HPDE6-E6E7 (cell line): ENCODE measurements around the gene MYO6.
A peak's percentile ranks its signal among the peaks of the same experiment; 100 is the strongest.

Source experiments
- DNase-seq: peaks from one replicate; pipeline ENCODE4 v3.0.0; 2011; ENCODE audit warnings: missing footprints; ENCODE audit errors: extremely low spot score

MYO6 gene

DNA sequence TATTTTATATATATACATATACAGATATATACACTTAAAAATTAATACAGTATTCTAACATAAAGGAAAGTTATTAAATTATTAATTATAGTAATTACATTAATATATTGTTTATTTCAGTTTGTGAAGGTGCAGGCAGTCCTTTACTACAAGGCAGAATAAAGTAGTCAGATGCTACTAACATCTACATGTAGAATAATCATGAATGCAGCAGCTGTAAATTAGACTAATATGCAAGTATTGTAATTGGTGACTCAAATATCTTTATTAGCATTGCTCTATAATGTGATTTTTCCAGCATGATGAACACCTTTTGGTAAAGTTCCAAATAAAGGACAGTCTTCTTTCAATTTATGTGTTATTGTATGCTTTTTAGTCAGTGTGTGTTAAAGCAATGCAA is 17.3 kb downstream of the MYO6 start:
- no peak for DNase-seq

DNA sequence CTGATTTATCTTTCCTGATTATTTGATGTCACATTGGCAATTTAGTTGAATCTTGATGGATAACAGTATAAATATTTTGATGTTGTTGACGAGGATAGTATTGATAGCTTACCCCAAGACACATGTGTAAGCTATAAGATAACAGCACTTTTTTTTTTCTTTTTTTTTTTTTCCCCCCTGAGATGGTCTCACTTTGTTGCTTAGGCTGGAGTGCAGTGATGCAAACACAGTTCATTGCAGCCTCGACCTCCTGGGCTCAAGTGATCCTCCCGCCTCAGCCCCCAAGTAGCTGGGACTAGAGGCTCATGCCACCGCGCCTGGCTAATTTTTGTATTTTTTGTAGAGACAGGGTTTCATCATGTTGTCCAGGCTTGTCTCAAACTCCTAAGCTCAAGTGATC is 21.8 kb downstream of the MYO6 start:
- DNase-seq = no peak

DNA sequence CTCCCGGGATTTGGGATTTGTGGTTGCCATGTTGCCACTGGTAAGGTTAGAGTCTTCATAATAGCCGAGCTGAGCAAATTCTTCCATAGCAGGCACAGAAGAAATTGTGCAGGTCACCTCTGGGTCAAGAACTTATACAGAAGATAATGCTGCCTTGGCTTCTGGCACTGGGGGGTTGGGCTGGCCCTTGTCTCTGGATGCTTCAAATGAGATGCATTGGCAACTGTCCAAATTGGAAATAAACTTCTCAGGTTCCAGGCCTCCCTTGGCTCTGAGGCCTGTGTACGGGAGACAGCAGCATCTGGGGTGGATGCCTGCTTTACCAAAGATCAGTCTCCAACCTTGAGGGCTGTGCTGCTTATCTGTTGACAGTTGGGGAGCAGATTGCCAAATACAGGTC is 26.2 kb downstream of the MYO6 start:
- DNase-seq = no peak

DNA sequence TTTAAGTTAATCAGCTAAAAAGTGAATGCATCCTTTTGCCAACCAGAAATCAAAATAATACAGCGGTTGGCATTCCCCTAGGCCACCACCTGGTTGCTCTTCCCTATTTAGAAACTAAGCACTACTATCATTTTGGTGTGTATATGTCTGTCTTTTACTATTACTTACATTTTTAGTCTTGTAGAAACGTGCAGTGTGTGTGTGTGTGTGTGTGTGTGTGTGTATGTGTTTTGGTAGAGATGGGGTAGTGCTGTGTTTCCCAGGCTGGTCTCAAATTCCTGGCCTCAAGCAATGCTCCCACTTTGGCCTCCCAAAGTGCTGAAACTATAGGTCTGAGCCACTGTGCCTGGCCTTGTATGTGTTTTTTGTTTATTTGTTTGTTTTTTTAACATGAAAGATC is 27.4 kb downstream of the MYO6 start:
- DNase-seq = no peak

DNA sequence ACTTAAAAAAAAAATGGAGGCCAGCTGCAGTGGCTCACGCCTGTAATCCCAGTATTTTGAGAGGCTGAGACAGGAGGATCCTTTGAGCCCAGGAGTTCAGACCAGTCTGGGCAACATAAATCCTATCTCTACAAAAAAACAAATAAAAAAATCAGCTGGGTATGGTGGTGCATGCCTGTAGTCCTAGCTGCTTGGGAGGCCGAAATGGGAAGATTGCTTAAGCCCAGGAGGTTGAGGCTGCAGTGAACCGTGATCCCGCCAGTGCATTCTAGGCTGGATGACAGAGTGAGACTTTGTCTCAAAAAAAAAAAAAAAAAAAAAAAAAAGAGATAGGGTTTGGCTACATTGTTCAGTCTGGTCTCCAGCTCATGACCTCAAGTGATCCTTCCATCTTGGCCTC is 29.7 kb downstream of the MYO6 start:
- DNase-seq = no peak

DNA sequence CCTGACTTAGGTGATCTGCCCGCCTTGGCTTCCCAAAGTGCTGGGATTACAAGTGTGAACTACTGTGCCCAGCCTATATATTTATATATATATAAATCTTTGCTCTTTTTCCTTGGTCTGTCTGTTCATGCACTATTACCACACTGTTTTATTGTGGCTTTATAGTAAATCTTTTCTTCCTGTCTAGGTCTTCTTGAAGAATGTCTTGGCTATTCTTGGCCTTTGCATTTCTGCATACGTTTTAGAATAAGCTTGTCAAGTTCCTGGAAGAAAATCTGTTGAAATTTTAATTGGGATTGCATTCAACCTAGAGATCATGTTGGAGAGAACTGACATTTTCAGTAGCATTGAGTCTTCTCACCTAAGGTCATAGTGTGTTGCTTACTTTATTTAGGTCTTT is 37.1 kb downstream of the MYO6 start:
- DNase-seq = no peak

DNA sequence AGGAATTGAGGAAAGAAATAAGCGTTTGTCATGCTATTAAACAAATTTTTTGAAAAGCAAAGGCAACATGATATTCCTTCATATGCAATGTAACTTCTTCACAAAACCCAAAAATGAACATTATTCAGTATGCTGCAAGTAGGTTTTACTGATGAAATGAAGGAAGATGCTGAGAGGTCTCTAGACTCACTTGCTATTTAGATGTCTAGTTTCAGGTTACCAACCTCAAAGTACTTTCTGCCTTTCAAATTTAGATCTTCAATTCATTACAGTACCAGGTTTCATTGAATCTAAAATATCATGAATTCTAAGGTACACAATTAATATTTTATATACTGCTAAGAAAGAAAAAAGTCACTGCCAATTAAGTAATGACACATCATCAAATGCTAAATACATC is 39.9 kb downstream of the MYO6 start:
- no peak for DNase-seq

DNA sequence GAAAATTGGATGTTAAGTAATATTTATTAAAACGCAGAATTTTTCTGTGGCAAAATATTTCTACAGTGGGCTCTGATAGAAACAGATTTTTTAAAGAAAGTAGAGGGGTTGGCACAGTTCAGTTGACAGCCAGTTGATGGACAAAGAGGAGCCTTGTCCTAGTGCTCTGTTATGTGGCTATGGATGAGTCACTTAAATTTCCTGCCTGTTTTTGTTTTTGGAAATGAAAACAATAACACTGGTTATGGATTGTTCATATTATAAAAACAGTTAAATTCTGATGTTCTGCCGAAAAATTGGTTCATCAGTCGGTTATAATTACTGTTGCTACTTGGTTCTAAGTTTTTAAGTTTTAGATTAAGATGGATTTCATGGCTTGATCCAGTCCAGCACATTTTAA is 42.8 kb downstream of the MYO6 start:
- DNase-seq = peak; percentile 3

DNA sequence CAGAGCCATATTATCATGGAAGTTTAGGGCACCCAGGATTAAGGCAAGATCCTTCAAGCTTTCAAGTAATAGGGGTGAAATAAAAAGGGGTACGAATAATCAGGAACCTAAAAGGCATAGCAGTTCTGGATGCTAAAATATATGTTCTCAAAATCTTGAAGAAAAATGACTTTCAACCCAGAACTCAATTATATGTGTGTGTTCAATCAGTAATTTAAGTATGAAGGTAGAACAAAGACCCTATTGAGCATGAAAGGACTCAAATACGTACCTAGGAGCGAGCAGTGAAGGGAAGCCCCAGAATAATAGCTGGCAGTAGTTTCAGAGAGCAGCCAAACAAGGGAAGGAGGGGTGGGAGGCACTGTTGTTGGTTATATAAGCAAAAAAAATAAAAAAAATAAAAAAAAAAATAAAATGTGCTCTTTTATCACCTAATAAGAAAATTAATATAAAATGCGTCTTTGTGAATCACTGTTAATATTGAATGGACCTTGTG is 45.4 kb downstream of the MYO6 start:
- no peak for DNase-seq

DNA sequence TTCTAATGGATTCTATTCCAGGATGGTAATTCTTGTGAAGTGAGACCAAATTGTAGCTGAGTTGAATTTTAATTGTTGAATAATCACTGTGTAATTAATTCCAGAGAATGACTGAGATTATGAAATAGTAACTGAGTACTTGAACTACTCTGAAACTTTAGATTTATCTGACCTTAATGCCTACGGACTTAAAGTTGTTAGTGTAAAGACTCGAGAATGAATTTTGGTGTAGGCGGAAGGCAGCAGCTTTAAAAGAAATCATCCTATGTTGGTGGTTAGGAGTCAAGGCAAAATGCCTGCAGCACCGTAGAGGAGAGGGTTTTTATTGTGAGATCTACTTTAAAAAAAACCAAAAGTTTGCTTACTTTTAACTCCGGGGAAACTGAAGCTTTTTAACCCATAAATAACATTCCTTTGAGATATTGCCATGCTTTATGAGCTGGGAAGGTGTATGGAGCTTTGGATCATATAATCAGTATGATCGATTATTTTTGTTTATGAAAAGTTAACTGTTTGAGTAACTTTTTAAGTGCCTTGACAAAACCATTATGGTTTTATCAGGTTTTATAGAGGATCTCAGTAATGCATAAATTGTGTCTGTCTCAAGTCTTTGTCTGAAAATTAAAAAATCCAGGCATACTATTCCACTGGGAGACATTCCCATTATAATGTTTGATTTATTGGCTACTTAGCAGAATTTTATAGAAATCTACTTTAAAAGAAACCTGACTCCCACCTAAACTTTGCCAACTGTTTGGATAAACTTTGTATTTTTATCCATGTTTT is 46.1 kb downstream of the MYO6 start:
- no peak for DNase-seq

DNA sequence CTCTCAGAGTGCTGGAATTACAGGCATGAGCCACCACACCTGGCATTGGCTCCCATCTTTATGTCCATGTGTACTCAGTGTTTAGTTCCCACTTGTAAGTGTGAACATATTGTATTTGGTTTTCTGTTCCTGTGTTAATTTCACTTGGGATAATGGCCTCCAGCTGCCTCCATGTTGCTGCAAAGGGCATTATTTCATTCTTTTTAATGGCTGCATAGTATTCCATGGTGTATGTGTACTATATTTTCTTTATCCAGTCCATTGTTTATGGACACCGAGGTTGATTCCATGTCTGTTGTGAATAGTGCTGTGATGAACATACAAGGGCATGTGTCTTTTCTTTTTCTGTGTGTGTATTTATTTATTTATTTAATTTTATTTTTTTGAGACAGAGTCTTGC is 47.7 kb downstream of the MYO6 start:
- no peak for DNase-seq

DNA sequence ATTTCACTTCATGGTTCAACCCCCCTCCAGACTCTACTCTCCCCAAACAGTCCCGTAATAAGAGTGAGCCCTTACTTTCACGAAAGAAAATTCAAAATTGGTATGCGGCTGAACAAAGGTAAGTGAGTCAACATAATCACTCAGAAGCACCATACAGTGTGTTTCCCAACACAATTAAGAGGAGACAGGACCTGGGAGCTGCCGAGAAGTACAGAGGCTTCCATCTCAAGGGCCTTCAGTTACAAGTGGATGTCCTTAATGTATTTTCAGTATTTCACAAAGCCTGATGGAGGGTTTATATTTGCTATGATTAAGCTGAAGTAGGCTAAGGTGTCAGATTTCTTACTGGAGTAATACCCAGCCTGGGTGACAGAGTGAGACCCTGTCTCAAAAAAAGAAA is 51.1 kb downstream of the MYO6 start:
- no peak for DNase-seq

DNA sequence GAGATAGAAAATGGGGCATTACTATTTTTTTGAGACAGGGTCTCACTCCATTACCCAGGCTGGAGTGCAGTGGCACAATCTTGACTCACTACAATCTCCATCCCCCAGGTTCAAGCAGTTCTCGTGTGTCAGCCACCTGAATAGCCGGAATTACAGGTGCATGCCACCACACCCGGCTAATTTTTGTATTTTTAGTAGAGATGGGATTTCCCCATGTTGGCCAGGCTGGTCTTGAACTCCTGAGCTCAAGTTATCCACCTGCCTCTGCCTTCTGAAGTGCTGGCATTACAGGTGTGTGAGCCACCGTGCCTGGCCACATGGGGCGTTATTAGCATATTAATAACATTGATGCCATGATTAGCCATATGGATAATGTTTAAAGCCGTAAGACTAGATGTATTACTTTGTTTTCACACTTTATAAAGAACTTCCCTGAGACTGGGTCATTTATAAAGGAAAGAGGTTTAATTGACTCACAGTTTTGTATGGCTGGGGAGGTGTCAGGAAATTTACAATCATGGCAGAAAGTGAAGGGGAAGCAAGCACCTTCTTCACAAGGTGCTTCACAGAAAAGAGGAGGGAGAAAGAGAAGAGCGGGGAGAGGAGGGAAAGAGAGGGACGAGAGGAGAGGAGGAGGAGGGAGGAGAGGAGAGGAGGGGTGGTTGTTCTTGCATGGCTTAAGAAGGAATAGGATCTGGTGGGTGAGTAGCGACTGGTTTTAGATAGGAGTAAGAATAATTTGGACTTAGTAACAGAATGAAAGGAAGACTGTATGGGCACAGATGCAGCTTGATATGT is 51.9 kb downstream of the MYO6 start:
- no peak for DNase-seq

DNA sequence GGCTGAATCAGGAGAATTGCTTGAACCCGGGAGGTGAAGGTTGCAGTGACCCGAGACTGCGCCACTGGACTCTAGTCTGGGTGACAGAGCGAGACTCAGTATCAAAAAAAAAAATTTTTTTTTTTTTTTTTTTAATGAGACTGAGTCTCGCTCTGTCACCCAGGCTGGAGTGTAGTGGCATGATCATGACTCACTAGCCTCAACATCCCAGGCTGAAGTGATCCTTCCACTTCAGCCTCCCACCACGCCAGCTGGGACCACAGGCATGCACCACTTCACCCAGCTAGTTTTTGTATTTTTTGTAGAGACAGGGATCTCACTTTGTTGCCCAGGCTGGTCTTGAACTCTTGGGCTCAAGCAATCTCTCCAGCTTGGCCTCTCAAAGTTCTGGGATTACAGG is 53.3 kb downstream of the MYO6 start:
- DNase-seq = no peak

DNA sequence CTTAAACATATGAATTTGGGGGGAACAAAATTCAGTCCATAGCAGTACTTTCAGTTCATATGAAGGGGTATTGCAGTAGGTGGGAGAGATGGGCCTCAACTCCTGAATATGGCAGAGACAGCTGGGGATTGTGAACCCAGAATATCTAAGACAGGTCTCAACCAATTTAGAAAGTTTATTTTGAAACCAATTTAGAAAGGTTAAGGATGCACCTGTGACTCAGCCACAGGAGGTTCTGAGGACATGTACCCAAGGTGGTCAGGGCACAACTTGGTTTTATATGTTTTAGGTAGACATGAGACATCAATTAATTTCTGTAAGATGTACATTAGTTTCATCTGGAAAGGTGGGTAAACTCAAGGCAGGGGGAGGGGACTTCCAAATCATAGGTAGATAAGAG is 59.5 kb downstream of the MYO6 start:
- DNase-seq = no peak

DNA sequence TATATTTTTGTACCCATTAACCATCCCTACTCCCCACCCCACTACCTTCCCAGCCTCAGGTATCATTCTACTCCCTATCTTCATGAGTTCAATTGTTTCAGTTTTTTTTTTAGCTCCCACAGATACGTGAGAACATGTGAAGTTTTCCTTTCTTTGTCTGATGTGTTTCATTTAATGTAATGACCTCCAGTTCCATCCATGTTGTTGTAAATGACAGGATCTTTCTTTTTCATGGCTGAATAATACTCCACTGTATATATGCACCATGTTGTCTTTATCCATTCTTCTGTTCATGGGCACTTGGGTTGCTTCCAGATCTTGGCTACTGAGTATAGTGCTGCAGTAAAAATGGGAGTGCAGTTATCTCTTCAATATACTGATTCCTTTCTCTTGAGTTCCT is 63.5 kb downstream of the MYO6 start:
- no peak for DNase-seq

DNA sequence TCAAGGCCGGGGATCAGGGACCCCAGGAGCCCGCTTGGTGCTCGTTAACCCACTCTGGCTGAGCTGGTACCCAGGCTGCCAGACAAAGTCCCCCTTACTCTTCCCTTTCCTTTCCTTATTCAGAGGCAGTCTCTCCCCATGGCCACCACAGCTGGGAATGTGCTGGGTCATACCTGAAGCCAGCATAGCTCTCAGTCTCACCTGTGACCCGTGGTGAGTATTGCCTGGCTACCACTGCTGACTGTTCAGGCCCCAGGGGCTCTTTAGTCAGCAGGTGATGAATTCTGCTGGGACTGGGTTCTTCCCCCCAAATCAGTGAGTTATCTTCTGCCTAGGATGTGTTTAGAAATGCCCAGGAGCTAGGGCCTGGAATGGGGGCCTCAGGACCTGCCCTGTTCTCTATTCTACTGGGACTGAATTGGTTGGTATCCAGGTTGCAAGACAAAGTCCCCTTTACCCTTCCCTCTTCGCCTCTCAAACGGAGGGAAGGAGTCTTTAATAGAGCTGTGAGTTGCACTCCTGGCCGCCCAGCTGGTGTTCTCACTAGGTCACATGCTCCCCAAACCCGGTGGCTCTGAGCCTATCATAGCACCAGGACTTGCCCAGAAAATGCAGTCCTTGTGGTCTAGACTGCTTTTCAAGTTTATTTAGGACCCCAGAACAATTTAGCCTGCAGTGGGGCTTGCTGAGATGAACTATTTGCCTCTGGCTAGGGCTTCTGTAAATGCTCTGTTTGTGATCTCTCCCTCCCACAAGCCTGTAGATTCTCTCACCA is 64.6 kb downstream of the MYO6 start:
- DNase-seq = no peak

DNA sequence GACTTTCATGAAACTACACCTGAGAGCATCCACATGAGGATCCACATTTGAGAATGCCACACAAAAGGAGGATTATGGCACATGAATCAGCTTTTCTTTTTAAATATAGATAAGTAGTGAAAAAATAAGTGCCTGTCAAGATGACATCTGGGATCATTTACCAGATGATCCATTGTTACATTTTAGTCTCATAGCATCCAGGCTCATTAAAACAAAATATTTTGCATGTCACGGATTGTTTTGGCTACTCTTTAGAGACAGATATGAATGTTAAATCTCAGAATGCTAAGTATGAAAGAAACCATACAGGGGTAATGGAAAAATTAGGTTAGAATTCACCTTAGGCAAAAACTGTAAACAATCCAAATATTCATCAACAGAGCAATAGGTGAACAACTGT is 66.7 kb downstream of the MYO6 start:
- DNase-seq = no peak

DNA sequence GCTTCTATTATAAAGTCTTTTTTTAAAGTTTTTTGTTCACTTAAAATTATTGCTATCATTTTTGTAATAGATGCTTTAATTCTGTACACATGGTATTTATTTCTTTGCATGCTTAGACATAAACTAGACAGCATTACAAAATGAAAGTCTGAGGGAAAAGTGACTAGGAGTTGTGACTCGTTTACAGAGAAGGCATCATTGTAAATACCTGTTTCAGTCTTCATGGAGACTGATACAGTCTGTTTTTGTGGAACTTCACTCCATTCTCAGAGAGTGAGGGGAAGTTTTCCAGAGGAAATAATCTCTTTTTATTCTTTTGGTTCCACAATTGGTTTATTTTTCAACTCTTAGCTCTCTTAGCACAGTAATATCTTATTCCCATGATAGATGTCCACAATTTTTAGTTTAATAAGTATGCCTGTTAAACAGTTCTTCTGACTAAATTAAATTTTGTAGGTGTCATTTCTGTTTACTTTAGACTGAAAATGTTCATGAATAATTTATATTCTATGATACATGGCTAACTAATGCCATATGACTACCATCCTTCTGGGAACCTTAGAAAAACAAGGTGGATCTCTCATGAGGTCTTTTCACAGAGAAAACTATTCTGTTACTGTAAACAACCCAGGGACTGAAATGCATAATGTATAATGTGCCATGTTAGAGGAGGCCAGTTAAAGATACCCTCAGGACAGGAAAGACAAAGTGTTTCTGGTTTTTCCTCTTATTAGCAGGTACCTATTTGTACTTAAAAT is 69.2 kb downstream of the MYO6 start:
- no peak for DNase-seq

DNA sequence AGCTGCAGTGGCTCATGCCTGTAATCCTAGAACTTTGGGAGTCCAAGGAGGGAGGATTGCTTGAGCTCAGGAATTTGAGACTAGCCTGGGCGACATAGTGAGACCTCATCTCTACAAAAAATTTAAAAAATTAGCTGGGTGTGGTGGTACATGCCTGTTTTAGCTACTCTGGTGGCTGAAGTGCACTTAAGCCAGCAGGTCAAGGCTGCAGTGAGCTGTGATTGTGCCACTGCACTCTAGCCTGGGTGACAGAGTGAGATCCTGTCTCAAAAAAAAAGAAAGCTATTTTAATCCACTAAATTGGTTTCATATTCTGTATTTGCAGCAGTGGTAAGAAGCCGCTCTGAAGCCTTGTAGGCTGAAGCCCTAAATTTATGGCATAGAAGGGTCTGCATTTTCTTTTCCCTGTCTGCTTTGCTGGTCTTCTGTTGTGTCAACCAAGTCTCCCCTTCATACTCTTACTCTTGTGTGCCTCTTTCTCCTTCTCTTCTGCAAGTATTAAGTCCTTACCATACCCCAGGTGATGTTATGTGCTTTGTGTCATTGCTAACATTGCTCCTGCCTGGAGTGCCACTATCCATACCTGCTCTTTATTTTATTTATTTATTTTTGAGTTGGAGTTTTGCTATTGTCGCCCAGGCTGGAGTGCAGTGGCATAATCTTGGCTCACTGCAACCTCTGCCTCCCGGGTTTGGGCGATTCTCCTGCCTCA is 70.9 kb downstream of the MYO6 start:
- DNase-seq = no peak

DNA sequence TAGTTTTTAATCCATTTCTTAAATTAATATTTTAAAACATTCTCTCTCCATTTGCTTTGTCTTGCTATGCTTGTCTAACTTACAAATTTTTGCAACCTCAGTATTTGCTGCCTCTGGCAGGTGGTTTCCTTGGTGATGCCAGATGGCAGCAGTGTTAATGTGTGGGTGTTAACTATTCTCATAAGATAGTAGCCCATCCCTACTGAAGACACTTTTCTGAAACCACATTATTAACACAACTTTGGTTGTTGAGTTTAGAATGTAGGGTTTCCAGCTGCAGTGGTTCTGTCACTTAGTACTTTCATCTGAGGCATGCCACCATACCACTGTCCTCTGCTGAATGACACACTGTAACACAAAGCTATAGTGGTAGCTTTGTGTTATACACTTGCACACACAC is 75.1 kb downstream of the MYO6 start:
- no peak for DNase-seq
